ENCODE data around the gene RNF145.

The RNF145 gene

GRCh38 chr5:159175547-159175946 is 33.8 kb downstream of the RNF145 start:
- ChIA-PET POLR2A (no interaction called here), CTCF (interaction anchor here (0.6 to 1.4 kb wide), 4 partner anchors 14 to 20 kb away, joined by 3 to 4 read pairs (median 4); no protein-coding TSS in a partner anchor)
- no peak for TF ChIP-seq SUZ12 (IDR thresholded peaks at IDR 0.05)
- no peak for TF ChIP-seq HDGF (IDR thresholded peaks at IDR 0.05; ENCODE audit: borderline replicate concordance)
- TF ChIP-seq ZNF384 (IDR thresholded peaks at IDR 0.05) = no peak
- no peak for TF ChIP-seq L3MBTL2 (conservative IDR thresholded peaks at IDR 0.05)
- DNase-seq (ENCODE audit: extremely low spot score) = no peak

- POLR2A ChIA-PET = no interaction called here
Measured at GRCh38 chr5:159174511-159175168, 34.7 kb downstream of the RNF145 start.

GRCh38 chr5:159171274-159171673 is 38.1 kb downstream of the RNF145 start:
- ChIA-PET POLR2A (no interaction called here), CTCF (interaction anchor here (0.6 to 1.0 kb wide), 2 partner anchors 16 to 667 kb away, joined by 3 read pairs; no protein-coding TSS in a partner anchor)
- TF ChIP-seq NFRKB (IDR thresholded peaks at IDR 0.05) (no peak), PKNOX1 (IDR thresholded peaks at IDR 0.05) (no peak), LEF1 (IDR thresholded peaks at IDR 0.05; ENCODE audit: borderline replicate concordance) (no peak), FOXK2 (IDR thresholded peaks at IDR 0.05) (no peak), HDGF (IDR thresholded peaks at IDR 0.05; ENCODE audit: borderline replicate concordance) (no peak), FOXM1 (IDR thresholded peaks at IDR 0.05; ENCODE audit: borderline replicate concordance) (no peak), TARDBP (IDR thresholded peaks at IDR 0.05) (no peak), L3MBTL2 (conservative IDR thresholded peaks at IDR 0.05) (no peak), CTBP1 (IDR thresholded peaks at IDR 0.05; ENCODE audit: borderline replicate concordance) (no peak), SUZ12 (IDR thresholded peaks at IDR 0.05) (no peak), BHLHE40 (IDR thresholded peaks at IDR 0.05; ENCODE audit: borderline replicate concordance) (no peak), ELF4 (IDR thresholded peaks at IDR 0.05) (no peak), FOXA1 (IDR thresholded peaks at IDR 0.05) (no peak)
- no peak for DNase-seq (ENCODE audit: extremely low spot score)

More at GRCh38 chr5:159174511-159175168, 34.7 kb downstream of the RNF145 start:
- CTCF ChIA-PET = interaction anchor here (0.6 to 1.4 kb wide), 2 partner anchors 17 to 78 kb away, joined by 3 to 4 read pairs; no protein-coding TSS in a partner anchor
- TF ChIP-seq FOXK2 (IDR thresholded peaks at IDR 0.05) (no peak), ELF4 (IDR thresholded peaks at IDR 0.05) (no peak), HDGF (IDR thresholded peaks at IDR 0.05; ENCODE audit: borderline replicate concordance) (no peak), LEF1 (IDR thresholded peaks at IDR 0.05; ENCODE audit: borderline replicate concordance) (no peak), ARNT (IDR thresholded peaks at IDR 0.05) (no peak), L3MBTL2 (conservative IDR thresholded peaks at IDR 0.05) (no peak), ZNF384 (IDR thresholded peaks at IDR 0.05) (no peak), SUZ12 (IDR thresholded peaks at IDR 0.05) (no peak), CTBP1 (IDR thresholded peaks at IDR 0.05; ENCODE audit: borderline replicate concordance) (no peak), PKNOX1 (IDR thresholded peaks at IDR 0.05) (no peak), FOXM1 (IDR thresholded peaks at IDR 0.05; ENCODE audit: borderline replicate concordance) (no peak), NFRKB (IDR thresholded peaks at IDR 0.05) (no peak), BHLHE40 (IDR thresholded peaks at IDR 0.05; ENCODE audit: borderline replicate concordance) (no peak), FOXA1 (IDR thresholded peaks at IDR 0.05) (no peak), TARDBP (IDR thresholded peaks at IDR 0.05) (no peak), SP1 (IDR thresholded peaks at IDR 0.05) (no peak)
- no peak for DNase-seq (ENCODE audit: extremely low spot score)

- no peak for DNase-seq (ENCODE audit: extremely low spot score)
- TF ChIP-seq FOXM1 (IDR thresholded peaks at IDR 0.05; ENCODE audit: borderline replicate concordance) (no peak), FOXA1 (IDR thresholded peaks at IDR 0.05) (no peak), SP1 (IDR thresholded peaks at IDR 0.05) (no peak), BHLHE40 (IDR thresholded peaks at IDR 0.05; ENCODE audit: borderline replicate concordance) (no peak), ARNT (IDR thresholded peaks at IDR 0.05) (no peak), ZNF384 (IDR thresholded peaks at IDR 0.05) (no peak), LEF1 (IDR thresholded peaks at IDR 0.05; ENCODE audit: borderline replicate concordance) (no peak), FOXK2 (IDR thresholded peaks at IDR 0.05) (no peak), PKNOX1 (IDR thresholded peaks at IDR 0.05) (no peak), L3MBTL2 (conservative IDR thresholded peaks at IDR 0.05) (no peak), SUZ12 (IDR thresholded peaks at IDR 0.05) (no peak), ELF4 (IDR thresholded peaks at IDR 0.05) (no peak), CTBP1 (IDR thresholded peaks at IDR 0.05; ENCODE audit: borderline replicate concordance) (no peak), TARDBP (IDR thresholded peaks at IDR 0.05) (no peak), NFRKB (IDR thresholded peaks at IDR 0.05) (no peak)
- POLR2A ChIA-PET = no interaction called here
- CTCF ChIA-PET = interaction anchor here (1.0 kb wide), 1 partner anchor 14 kb away, joined by 3 read pairs; no protein-coding TSS in a partner anchor
Measured at GRCh38 chr5:159170021-159170420, 39.3 kb downstream of the RNF145 start.

GRCh38 chr5:159166416-159166815 is 42.9 kb downstream of the RNF145 start:
- TF ChIP-seq PKNOX1 (IDR thresholded peaks at IDR 0.05) (no peak), L3MBTL2 (conservative IDR thresholded peaks at IDR 0.05) (no peak), ARNT (IDR thresholded peaks at IDR 0.05) (no peak), FOXA1 (IDR thresholded peaks at IDR 0.05) (no peak), NFRKB (IDR thresholded peaks at IDR 0.05) (no peak), SP1 (IDR thresholded peaks at IDR 0.05) (no peak), BHLHE40 (IDR thresholded peaks at IDR 0.05; ENCODE audit: borderline replicate concordance) (no peak), ZNF384 (IDR thresholded peaks at IDR 0.05) (no peak), FOXK2 (IDR thresholded peaks at IDR 0.05) (no peak), CTBP1 (IDR thresholded peaks at IDR 0.05; ENCODE audit: borderline replicate concordance) (no peak), SUZ12 (IDR thresholded peaks at IDR 0.05) (no peak), TARDBP (IDR thresholded peaks at IDR 0.05) (no peak), ELF4 (IDR thresholded peaks at IDR 0.05) (no peak), FOXM1 (IDR thresholded peaks at IDR 0.05; ENCODE audit: borderline replicate concordance) (no peak), HDGF (IDR thresholded peaks at IDR 0.05; ENCODE audit: borderline replicate concordance) (no peak), LEF1 (IDR thresholded peaks at IDR 0.05; ENCODE audit: borderline replicate concordance) (no peak)
- CTCF ChIA-PET = no interaction called here
- POLR2A ChIA-PET = no interaction called here
- DNase-seq (ENCODE audit: extremely low spot score) = no peak

Data from HEK293T (cell line).